Activated T-cell treated with anti-CD3 and anti-CD28 coated beads, Interleukin-2, amount 50 U/mL, for 1 hour (primary cell): ENCODE measurements around the gene EBNA1BP2.
A peak's percentile ranks its signal among the peaks of the same experiment; 100 is the strongest.
"Not testable (repeated sequence)": the region's sequence is repeated elsewhere in the genome, so short reads cannot be mapped to it uniquely, and the experiment has no call there.

Experiments
- DNase-seq: peaks from one replicate; pipeline ENCODE4 v3.0.0-alpha.2; 2020

Gene EBNA1BP2, protein sequence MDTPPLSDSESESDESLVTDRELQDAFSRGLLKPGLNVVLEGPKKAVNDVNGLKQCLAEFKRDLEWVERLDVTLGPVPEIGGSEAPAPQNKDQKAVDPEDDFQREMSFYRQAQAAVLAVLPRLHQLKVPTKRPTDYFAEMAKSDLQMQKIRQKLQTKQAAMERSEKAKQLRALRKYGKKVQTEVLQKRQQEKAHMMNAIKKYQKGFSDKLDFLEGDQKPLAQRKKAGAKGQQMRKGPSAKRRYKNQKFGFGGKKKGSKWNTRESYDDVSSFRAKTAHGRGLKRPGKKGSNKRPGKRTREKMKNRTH

DNA sequence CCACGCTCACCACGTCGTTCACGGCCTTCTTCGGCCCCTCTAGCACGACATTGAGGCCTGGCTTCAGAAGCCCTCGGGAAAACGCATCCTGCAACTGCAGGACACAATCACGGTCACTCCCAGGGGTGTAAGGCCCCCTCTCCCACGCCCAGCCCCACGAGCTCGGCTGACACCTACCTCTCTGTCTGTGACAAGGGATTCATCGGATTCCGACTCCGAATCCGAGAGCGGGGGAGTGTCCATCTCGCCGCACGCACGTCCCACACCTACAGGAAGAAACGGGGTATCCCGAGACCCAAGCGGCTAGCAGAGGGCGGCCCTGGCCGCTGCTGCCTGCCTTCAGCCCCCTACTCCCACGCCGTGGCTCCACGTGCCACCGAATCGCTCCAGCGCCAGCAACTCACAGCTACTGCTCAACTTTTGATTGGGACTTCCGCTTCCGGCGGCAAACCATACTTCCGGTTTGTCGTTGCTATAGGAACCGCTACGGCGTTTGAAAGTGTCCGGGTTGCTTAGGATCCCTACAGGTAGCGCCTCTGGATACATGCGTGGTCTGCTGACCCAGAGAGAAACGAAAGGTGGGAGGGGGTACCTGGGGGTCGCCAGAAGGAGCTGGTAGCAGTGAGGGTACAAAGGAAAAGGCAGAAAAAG, at the start of gene EBNA1BP2, which contains the start of gene CFAP57:
TSS of gene EBNA1BP2 (minus strand) at position 415 of the 651 bp plus-strand sequence. CDS start at position 243, 172 bp downstream.
TSS of gene CFAP57 (plus strand) at position 455 of the 651 bp plus-strand sequence. CDS start 424 bp downstream, outside the sequence.
- DNase-seq: peak; percentile 92

DNA sequence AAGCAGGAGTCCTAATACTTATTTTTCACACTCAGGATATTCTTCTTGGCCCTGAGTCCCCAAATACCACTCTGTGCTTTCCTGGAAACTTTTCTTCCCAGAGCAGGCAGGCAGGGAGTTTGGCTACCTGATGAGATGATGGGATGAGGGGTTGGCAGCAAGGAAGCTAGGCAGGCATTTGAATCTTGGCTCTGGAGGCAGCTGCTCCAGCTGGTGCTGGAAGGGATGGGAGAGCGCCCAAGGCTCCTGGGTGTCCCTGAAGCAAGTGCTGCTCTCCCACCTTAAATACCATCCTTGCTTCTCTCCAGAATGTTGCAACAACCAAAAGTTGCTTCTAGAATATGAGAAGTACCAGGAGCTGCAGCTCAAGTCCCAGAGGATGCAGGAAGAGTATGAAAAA, 49.7 kb upstream of the EBNA1BP2 start:
- DNase-seq: no peak

DNA sequence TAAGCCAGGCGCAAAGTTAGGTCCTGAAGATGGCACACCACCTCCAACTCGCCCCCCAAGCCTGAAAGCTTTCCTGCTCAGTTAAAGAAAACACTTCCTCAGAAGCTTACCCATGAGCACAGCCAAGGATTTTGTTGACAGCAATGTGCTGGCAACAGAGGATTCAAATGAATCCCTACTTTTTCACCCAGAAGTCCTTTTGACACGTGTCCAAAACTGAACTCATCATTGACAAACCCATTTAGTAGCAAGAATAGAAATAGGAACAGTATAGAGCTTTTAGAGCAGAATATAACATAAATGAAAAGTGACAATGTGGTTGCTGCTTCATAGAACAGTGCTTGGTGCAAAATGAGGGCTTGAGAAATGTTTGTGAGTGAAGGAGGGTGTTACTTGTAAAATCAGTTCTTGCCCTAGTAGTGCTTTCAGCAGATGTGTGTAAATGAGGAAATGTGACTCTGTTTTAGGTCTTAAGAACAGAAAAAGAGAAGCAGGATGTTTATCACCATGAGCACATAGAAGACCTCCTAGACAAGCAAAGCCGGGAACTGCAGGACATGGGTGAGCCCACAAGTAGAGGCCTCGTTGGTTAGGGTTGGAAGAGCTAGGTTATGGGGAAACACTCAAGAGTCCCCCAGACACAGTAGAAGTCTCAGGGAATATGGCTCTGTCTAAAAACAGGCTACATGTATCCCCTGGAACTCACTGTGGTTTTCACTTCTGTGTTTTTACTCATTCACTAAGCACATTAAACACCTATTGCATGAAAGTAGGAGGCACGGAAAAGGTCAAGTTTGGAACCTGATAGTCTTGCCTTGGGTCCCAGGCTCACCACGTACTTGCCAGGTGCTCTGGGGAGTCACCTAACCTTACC, 49.1 kb upstream of the EBNA1BP2 start:
- DNase-seq: no peak

DNA sequence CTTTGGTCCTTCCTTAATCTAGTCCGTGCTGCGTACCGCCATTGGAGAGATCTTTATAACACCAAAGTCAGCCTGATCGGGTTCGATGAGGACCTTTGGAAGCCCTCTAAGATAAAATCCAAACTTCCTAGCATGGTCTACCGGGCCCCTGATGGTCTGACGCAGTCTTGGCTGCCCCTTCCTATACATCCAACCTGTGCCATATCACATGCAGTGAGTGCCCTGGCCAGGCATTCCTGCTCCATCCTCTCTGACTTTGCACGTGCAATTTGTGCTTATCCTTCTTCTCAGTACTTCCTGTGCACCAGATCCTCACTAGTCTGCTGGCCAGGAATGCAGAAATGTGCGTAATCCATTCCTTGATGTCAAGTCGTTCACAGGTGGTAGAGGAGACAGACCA, 45.7 kb upstream of the EBNA1BP2 start:
- DNase-seq: no peak

DNA sequence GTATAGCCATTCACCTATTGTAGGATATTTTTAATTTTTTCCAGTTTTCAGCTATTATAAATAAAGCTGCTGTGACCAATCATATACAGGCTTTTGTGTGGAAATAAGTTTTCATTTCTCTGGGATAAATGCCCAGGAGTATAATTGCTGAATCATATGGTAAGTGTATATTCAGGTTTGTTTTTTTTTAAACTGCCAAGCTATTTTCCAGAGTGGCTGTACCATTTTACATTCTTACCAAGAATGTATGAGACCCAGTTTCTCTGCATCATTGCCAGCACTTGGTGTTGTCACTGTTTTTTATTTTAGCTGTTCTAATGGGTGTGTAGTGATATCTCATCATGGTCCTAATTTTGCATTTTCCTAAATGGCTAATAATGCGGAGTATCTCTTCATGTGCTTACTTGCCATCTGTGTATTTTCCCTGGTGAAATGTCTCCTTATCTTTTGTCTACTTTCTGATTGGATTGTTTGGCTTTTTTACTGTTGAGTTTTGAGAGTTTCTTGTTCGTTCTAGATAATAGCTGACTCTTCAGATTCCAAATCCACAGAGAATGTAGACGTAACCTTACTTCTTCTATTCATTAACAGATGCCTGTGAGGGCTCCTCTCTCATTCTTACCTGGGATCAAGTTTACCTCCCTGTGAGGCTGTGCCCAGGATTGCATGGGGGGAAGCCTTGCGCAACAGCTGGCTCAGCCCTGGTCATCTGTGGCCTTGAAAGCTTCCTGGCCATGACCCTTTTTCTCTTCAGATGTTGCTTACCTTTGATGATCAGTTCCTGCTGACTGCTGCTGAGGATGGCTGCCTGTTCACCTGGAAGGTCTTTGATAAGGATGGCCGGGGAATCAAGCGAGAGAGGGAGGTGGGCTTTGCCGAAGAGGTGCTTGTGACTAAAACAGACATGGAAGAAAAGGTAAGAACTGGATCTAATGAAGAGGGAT, 42.7 kb upstream of the EBNA1BP2 start:
- no peak for DNase-seq

DNA sequence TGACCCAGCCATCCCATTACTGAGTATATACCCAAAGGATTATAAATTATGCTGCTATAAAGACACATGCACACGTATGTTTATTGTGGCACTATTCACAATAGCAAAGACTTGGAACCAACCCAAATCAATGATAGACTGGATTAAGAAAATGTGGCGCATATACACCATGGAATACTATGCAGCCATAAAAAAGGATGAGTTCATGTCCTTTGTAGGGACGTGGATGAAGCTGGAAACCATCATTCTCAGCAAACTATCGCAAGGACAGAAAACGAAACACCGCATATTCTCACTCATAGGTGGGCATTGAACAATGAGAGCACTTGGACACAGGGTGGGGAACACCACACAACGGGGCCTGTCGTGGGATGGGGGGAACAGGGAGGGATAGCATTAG, 36.2 kb upstream of the EBNA1BP2 start:
- DNase-seq: not testable (repeated sequence)

DNA sequence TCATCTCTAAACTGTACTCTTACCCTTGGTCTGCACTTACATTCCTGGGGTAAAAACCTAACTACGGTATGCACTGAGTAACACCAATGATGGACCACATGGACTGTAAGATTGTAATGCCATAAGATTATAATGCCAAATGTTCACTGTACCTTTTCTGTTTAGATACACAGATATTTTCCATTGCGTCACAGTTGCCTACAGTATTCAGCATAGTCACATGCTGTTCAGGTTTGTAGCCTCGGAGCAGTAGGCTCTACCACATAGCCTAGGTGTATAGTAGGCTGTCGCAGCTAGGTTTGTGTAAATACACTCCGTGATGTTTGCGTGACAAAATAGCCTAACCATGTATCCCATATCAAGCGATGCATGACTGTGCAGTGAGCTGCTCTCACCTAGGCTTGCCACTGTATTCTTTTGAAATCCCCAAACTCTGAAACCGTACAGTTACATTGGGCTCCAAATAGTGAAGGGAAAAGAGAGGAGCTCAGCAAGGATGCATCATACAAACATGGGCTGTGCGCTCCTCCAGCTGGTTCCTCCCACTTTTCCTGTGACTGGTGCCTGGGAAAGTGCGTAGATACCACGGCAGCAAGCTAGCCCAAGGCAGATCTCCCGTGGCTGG, 35.3 kb upstream of the EBNA1BP2 start:
- DNase-seq: no peak

DNA sequence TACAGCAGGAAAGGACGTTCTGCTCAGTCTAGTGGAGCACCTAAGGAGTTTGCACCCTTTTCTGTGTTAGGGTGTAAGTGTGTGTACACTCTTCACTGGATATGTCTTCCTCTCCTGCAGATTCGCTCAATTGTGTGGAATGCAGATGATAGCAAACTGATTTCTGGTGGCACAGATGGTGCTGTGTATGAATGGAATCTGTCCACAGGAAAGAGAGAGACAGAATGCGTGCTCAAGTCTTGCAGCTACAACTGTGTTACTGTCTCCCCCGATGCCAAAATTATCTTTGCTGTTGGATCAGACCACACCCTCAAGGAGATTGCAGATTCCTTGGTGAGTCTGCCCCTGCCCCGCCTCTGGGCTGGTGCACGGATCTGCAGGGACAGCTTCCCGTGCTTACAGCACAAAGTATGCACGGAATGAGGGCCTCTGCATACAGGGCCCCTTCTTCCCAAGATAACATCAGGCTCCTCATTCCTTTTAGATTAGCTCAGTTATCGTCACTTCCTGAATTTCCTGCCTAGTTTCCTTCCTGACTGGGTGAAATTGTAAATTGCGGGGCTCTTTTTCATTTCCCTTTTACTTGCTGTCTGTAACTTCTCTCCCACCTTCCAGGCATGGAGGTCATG, 34.6 kb upstream of the EBNA1BP2 start:
- DNase-seq: no peak

DNA sequence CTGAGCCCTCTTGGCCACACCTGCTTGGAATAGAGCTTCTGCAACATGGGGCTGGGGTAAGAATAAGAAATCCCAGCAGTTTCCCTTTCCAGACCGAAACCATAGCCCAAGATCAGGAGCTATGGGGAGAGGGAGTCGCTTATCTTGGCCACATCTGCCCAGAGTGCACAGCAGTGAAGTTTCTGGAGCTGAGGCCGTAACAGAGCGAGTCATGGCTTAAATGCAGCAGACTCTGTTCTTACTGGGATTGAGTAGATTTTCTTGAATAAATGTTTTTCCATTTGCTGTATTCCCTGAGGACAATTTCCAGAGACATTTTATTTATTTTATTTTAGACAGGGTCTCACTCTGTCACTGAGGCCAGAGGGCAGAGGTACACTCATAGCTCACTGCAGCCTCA, 33.6 kb upstream of the EBNA1BP2 start:
- no peak for DNase-seq

DNA sequence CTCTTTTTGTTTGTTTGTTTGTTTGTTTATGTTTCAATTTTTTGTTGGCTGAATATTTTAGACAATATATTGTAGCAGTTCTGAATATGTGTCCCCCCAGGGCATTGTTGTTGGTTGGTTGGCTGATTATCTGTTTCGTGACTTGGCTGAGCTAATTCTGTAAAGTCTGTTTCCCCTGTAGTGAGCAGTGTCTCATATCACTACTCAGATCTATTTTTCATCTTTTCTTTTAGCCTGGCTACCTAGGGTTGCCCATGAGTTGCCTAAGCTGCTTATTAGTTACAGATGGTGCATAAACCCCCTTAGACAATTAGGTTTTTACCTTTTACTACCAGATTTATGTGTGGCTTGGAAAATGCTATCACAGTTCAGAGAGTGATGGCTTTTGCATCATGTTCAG, 32.3 kb upstream of the EBNA1BP2 start:
- no peak for DNase-seq

DNA sequence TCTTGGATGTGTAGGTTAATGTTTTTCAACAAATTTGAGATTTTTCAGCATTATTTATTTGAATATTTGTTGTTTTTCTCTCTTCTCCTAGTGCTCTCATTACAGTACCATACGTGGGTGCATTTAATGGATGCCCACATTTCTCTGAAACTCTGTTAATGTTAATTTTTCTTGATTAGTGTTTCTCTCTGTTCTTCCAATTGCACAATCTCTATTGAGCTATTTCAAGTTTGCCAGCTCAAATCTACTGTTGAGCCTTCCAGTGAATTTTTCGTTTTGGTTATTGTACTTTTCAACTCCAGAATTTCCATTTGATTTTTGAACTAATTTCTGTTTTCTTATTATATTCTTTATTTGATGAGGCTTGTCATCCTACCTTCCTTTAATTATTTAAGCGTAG, 31.8 kb upstream of the EBNA1BP2 start:
- DNase-seq: no peak

DNA sequence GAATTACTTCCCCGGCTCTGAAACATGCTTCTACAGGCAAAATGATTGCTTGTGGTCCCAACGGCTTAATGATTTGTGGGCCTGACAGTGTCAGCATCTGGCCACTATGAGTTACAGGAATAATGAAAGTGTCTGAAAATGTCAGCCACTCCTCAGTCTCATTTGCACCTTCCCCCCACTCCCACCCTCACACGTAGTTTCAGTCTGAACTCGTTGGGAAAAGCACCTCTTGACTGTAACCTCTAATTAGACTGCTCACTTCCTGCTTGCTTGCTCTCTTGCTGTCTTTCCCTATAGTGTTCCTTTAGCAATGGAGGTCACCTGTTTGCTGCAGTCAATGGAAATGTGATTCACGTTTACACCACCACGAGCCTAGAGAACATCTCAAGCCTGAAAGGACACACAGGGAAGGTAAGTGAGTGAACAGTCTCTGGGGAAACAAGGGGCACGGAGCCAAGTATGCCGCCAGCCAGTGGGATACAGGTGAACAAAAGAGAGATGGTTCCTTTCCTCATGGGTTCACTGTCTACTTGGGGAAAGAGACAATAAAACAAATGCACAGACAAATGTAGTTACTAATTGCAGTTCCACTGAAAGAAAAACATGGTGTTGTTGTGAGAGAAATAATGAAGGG, 27.1 kb upstream of the EBNA1BP2 start:
- DNase-seq: no peak

DNA sequence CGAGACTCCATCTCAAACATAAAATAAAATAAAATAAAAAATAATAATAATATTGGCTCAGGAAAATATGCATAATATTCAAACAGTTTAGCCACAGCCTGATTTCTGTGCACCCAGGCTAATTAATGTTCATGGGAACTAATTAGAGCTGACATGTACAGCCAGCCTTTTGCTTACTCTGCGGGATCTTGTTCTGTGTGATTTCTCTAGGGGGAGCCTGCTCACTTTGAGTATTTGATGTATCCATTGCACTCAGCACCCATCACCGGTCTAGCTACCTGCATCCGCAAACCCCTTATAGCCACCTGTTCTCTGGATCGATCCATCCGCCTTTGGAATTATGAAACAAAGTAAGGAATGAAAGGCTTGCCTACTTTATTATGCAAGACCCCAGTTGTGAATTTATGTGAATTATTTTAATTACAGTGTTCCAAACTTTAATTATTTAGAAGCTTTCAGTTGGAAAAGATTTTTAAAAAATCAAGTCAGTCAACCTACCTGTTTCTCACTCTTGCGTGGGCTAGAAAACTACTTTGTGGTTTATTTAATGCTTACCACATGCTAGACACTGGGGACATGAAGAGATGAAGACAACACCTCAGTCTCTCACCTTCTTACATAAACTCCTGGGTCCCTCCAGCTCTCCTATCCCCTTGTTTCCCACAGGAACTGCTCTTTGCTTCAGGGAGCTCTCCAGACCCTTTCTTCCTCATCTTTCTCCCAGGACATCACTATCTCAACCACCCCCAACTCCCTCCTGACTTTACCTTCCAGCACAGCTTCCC, 25.4 kb upstream of the EBNA1BP2 start:
- no peak for DNase-seq

DNA sequence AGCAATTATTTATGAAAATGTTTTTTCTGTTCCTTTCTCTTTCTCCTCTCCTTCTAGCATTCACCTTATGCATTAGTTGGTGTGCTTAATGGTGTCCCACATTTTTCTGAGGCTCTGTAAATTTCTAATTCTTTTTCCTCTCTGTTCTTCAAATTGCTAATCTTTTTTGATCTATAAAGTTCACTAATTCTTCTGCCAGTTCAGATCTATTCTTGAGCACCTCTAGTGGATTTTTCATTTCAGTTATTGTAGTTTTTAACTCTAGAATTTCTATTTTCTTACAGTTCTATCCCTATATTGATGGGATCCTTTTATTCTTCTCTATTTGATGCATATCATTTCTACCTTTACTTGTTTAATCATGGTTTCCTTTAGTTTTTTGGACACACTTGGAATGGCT, 22.4 kb upstream of the EBNA1BP2 start:
- no peak for DNase-seq

DNA sequence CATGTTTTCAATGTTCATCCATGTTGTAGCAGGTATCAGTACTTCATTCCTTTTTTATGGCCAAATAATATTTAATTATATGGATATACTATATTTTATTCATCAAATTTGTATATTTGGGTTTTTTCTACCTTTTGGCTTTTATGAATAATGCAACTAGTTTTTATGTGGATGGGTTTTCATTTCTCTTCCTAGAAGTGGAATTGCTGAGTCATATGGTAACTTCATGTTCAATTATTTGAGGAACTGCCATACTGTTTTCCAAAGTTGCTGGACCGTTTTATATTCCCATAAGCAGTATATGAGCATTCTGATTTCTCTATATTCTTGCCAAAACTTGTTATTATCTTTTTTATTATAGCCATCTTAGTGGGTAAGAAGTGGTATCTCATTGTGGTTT, 16.0 kb upstream of the EBNA1BP2 start:
- DNase-seq: no peak

DNA sequence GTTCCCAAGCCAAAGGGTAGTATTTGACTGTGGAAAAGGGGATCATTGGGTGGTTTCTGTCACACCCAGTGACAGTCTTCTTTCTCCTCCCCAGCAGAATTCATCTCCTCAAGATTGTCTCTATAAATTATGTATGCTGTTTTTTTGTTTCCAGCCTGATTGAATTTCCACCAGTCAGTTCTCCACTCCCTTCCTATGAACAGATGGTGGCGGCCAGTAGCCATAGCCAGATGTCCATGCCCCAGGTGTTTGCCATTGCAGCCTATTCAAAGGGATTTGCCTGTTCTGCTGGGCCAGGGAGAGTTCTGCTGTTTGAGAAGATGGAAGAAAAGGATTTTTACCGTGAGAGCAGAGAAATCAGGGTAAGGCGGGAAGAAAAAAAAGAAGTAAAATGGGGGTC, 12.9 kb upstream of the EBNA1BP2 start:
- DNase-seq: no peak

DNA sequence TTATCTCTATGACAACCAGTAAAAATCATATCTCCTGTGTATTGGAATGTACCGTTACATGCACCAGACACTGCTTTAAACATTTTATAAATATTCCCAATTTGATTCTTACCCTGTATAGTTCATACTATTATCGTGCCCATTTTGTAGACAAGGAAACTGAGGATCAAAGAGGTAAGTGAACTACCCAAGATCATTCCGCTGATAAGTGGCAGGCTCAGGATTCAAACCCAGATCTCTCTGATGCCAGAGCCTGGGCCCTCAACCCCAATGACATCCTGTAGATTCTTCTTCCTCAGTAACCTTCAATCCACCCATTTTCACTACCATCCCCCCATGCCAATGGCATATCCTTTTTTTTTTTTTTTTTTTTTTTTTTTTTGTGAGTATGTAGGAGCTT, 12.3 kb upstream of the EBNA1BP2 start:
- no peak for DNase-seq

DNA sequence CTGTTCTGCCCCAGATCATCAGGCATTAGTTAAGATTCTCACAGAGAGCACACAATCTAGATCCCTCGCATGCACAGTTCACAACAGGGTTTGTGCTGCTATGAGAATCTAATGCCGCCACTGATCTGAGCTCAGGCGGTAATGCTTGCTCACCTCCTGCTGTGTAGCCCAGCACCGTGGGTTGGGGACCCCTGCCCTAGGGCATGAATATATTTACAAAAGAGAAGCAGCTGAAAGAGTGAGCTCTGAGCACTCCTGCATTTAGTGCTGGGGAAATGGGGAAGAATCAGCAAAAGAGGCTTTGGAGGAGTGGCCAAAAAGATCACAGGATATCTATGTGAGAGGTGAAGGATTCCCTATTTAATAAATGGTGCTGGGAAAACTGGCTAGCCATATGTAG, 5.6 kb upstream of the EBNA1BP2 start:
- DNase-seq: no peak

DNA sequence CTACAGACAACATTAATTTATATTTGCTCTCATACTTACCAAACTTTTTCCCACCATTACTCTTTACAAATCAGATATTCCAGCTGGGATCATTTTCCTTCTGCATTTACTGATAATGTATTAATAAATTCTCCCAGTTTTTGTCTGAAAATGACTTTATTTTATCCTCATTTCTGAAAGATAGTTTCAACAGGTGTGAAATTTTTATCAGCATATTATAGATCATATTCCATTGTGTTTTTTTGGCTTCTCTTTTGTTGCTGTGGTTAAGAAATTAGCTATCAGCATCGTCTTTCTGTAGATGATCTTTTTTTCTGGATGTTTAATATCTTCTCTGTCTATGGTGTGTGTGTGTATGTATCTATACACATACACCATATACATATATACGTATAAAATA, 2.8 kb upstream of the EBNA1BP2 start:
- no peak for DNase-seq

DNA sequence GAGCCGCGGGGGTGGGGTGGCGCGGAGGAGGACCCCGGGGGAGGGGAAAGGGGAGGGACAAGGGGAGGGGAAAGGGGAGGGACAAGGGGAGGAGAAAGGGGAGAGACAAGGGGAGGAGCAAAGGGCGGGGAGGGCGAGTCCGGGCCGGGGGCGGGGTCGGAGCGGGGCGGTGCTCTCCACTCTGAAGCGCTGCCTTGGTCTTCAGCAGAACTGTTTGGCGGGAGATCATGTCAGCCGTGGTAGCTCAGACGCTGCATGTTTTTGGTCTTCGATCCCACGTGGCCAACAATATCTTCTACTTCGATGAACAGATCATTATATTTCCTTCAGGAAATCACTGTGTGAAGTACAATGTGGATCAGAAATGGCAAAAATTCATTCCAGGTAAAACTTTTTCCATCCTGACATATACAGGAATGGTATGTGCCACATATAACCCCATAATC, 460 bp upstream of the EBNA1BP2 start:
- DNase-seq: no peak
